Astrocyte (in vitro differentiated cells and primary cell): ENCODE data around the gene NDUFAF8. TPM values are rescaled to one million over a fixed set of nuclear protein-coding genes. Genes with fewer than 3 reads are reported as not detected.

Source experiments
- DNase-seq: peaks from one replicate; pipeline ENCODE4 v3.0.0-alpha.2; 2010; ENCODE audit warnings: low read depth
- FAIRE-seq: peaks from 2 replicates; lab custom pipeline; 2011; peaks lifted over from hg19 to GRCh38; lab: Jason Lieb, UNC
- H2AFZ ChIP-seq: 2 replicates; pipeline ENCODE4 v1.6.0; 2012; ENCODE audit warnings: low read depth, low read length, inconsistent platforms
- H3K27ac ChIP-seq: 2 replicates; pipeline ENCODE4 v1.5.1; 2011; ENCODE audit warnings: low read depth, low read length, inconsistent platforms
- H3K27me3 ChIP-seq: 2 replicates; pipeline ENCODE4 v1.6.0; 2011; ENCODE audit warnings: low read length, inconsistent platforms; ENCODE audit not compliant: insufficient read depth
- H3K36me3 ChIP-seq: 2 replicates; pipeline ENCODE4 v1.5.1; 2011; ENCODE audit warnings: low read length, inconsistent platforms; ENCODE audit not compliant: insufficient read depth
- H3K4me1 ChIP-seq: 2 replicates; pipeline ENCODE4 v1.5.1; 2011; ENCODE audit warnings: low read length, inconsistent platforms; ENCODE audit not compliant: insufficient read depth
- H3K4me2 ChIP-seq: 2 replicates; pipeline ENCODE4 v1.6.0; 2012; ENCODE audit warnings: low read length, inconsistent platforms
- H3K4me3 ChIP-seq: 2 replicates; pipeline ENCODE4 v1.5.1; 2011; ENCODE audit warnings: low read depth, mild to moderate bottlenecking, low read length, inconsistent platforms; ENCODE audit not compliant: insufficient read depth
- H3K79me2 ChIP-seq: 2 replicates; pipeline ENCODE4 v1.6.0; 2012; ENCODE audit warnings: mild to moderate bottlenecking, low read length, inconsistent platforms; ENCODE audit not compliant: insufficient read depth
- H3K9ac ChIP-seq: 2 replicates; pipeline ENCODE4 v1.6.0; 2012; ENCODE audit warnings: mild to moderate bottlenecking, low read length, inconsistent platforms
- H3K9me3 ChIP-seq: 2 replicates; pipeline ENCODE4 v1.5.1; 2012; ENCODE audit warnings: low read depth, mild to moderate bottlenecking, low read length, inconsistent platforms; ENCODE audit not compliant: insufficient read depth
- H4K20me1 ChIP-seq: 2 replicates; pipeline ENCODE4 v1.6.0; 2012; ENCODE audit warnings: low read length, inconsistent platforms; ENCODE audit not compliant: insufficient read depth
- H3K27ac Mint-ChIP-seq: one replicate; pipeline ENCODE4 v1.8.0; 2021; ENCODE audit warnings: mild to moderate bottlenecking, mixed read lengths; ENCODE audit not compliant: unreplicated experiment
- H3K27me3 Mint-ChIP-seq: one replicate; pipeline ENCODE4 v1.8.0; 2021; ENCODE audit warnings: low read depth, mixed read lengths; ENCODE audit not compliant: unreplicated experiment
- H3K36me3 Mint-ChIP-seq: one replicate; pipeline ENCODE4 v1.8.0; 2021; ENCODE audit warnings: low read depth, mixed read lengths; ENCODE audit not compliant: unreplicated experiment
- H3K4me1 Mint-ChIP-seq: one replicate; pipeline ENCODE4 v1.8.0; 2021; ENCODE audit warnings: low read depth, mixed read lengths; ENCODE audit not compliant: unreplicated experiment
- H3K4me3 Mint-ChIP-seq: one replicate; pipeline ENCODE4 v1.8.0; 2021; ENCODE audit warnings: mild to moderate bottlenecking, moderate library complexity, mixed read lengths; ENCODE audit not compliant: unreplicated experiment
- H3K9me3 Mint-ChIP-seq: one replicate; pipeline ENCODE4 v1.8.0; 2021; ENCODE audit warnings: mild to moderate bottlenecking, mixed read lengths; ENCODE audit not compliant: unreplicated experiment
- EZH2 ChIP-seq: IDR thresholded peaks from 2 replicates; pipeline ENCODE4 v1.6.1; 2012; ENCODE audit warnings: mild to moderate bottlenecking, low read length, inconsistent platforms; ENCODE audit not compliant: insufficient read depth
- total RNA-seq: library from RNA; stranded (reverse); gene quantifications from 2 replicates; pipeline ENCODE4 v1.2.1, GENCODE V29; 2021
- TF ChIP-seq, protein P1 (sequence below): IDR thresholded peaks from 2 replicates; pipeline ENCODE4 v1.5.1; 2011; ENCODE audit warnings: low read depth, mild to moderate bottlenecking, inconsistent platforms, low read length, moderate library complexity; ENCODE audit not compliant: insufficient read depth

NDUFAF8 gene
- total RNA-seq, 1 donor from 2014 or later, result 67.2 TPM

DNA sequence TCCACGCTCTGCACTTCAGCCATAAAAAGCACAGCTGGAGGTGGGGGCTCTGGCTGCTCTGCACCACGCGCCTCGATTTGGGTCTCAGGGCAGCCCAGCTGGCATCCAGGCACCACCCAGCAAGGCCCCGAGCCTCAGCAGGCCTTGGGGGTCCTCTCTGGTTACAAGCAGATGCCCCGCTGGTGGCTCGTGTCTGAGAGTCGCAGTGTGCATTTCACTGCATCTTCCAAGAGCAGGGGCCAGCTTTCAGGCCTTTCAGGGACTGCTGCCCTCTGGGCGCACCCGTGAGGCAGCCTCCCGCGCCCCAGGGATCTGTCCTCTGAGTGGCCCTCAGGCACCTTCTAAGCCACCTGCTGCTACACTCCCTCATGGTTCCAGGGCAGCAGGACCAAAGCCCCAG lies 25.5 kb downstream of the NDUFAF8 start:
- peaks cover 8% of the 10 kb centered on the region for H3K36me3 ChIP-seq
- Mint-ChIP-seq H3K4me3 (no peak overlapping the region), H3K27ac (no peak overlapping the region), H3K36me3 (peaks cover 33% of the 10 kb centered on the region), H3K4me1 (no peaks in the 10 kb centered on the region), H3K27me3 (no peaks in the 10 kb centered on the region), H3K9me3 (no peaks in the 10 kb centered on the region)
- no peak overlapping the region for H3K27ac ChIP-seq
- no peaks in the 10 kb centered on the region for H3K27me3 ChIP-seq
- TF ChIP-seq, protein P1, sequence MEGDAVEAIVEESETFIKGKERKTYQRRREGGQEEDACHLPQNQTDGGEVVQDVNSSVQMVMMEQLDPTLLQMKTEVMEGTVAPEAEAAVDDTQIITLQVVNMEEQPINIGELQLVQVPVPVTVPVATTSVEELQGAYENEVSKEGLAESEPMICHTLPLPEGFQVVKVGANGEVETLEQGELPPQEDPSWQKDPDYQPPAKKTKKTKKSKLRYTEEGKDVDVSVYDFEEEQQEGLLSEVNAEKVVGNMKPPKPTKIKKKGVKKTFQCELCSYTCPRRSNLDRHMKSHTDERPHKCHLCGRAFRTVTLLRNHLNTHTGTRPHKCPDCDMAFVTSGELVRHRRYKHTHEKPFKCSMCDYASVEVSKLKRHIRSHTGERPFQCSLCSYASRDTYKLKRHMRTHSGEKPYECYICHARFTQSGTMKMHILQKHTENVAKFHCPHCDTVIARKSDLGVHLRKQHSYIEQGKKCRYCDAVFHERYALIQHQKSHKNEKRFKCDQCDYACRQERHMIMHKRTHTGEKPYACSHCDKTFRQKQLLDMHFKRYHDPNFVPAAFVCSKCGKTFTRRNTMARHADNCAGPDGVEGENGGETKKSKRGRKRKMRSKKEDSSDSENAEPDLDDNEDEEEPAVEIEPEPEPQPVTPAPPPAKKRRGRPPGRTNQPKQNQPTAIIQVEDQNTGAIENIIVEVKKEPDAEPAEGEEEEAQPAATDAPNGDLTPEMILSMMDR, result no peak
- no peak for TF ChIP-seq EZH2
- H3K4me2 ChIP-seq, result no peak overlapping the region
- H3K9ac ChIP-seq, result no peak overlapping the region
- H3K79me2 ChIP-seq, result no peaks in the 10 kb centered on the region
- no peak overlapping the region for H2AFZ ChIP-seq
- H4K20me1 ChIP-seq, result peaks cover 9% of the 10 kb centered on the region
- FAIRE-seq, result no peak
- H3K4me1 ChIP-seq, result no peaks in the 10 kb centered on the region
- no peaks in the 10 kb centered on the region for H3K9me3 ChIP-seq
- DNase-seq, result no peak
- H3K4me3 ChIP-seq, result no peak overlapping the region

DNA sequence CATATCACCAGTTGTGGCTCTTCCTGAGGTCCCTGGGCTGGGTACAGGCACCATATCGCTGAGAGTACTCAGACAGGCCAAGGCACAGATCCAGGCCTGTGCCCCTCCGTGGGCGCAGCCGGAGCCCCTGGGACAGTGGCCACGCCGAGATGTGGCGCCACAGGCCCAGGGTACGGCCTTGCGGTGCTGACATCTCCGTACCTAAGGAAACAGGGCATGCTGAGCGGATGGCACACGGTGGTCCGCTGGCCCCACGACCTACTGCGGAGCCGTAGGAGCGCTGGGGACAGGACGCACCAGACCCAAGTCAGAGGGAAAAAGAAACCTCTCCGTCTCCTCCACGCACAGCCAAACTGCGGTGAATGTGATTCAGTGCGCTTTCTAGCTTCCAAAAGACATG lies 26.5 kb downstream of the NDUFAF8 start:
- H3K27ac Mint-ChIP-seq, result no peak overlapping the region

More for the DNA sequence above, 26.5 kb downstream of the NDUFAF8 start:
- no peak for DNase-seq
- Histone ChIP-seq H3K27ac (no peak overlapping the region), H3K4me1 (no peaks in the 10 kb centered on the region), H3K4me2 (no peak overlapping the region), H3K27me3 (no peaks in the 10 kb centered on the region), H3K9ac (no peak overlapping the region), H2AFZ (no peak overlapping the region), H3K36me3 (peaks cover 11% of the 10 kb centered on the region), H3K79me2 (no peaks in the 10 kb centered on the region), H4K20me1 (peaks cover 9% of the 10 kb centered on the region), H3K4me3 (no peak overlapping the region), H3K9me3 (no peaks in the 10 kb centered on the region)
- Mint-ChIP-seq H3K4me3 (no peak overlapping the region), H3K9me3 (no peaks in the 10 kb centered on the region), H3K27me3 (no peaks in the 10 kb centered on the region), H3K4me1 (no peaks in the 10 kb centered on the region), H3K36me3 (peaks cover 31% of the 10 kb centered on the region)
- FAIRE-seq, result no peak
- TF ChIP-seq, protein P1, result no peak
- TF ChIP-seq EZH2, result no peak
